GM21723 (cell line): ENCODE data around the gene PRKCSH.
"Not testable (repeated sequence)": the region's sequence is repeated elsewhere in the genome, so short reads cannot be mapped to it uniquely, and the experiment has no call there.

Experiments used
- ATAC-seq: cut with Tn5 transposase; IDR thresholded peaks from one replicate; pipeline ENCODE4 v1.9.1; 2021; ENCODE audit warnings: mild to moderate bottlenecking, moderate library complexity; ENCODE audit not compliant: unreplicated experiment

Gene PRKCSH

DNA sequence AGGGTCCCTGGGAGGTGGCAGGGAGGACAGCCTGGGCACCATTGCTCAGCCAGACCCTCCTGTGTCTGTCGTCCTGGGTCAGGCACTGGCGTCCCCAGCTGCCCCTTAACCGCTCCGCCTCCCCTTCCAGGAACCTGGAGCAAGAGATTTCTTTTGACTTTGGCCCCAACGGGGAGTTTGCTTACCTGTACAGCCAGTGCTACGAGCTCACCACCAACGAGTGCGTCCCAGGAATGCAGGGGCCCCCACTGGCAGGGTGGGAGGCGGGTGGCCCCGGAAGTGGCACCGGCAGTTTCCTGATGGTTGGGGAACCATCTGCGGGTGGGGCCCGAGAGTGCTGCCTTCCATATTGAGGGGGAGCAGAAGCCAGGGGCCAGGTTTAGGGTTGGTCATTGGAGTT lies 13.0 kb downstream of the PRKCSH start:
- ATAC-seq, result no peak

DNA sequence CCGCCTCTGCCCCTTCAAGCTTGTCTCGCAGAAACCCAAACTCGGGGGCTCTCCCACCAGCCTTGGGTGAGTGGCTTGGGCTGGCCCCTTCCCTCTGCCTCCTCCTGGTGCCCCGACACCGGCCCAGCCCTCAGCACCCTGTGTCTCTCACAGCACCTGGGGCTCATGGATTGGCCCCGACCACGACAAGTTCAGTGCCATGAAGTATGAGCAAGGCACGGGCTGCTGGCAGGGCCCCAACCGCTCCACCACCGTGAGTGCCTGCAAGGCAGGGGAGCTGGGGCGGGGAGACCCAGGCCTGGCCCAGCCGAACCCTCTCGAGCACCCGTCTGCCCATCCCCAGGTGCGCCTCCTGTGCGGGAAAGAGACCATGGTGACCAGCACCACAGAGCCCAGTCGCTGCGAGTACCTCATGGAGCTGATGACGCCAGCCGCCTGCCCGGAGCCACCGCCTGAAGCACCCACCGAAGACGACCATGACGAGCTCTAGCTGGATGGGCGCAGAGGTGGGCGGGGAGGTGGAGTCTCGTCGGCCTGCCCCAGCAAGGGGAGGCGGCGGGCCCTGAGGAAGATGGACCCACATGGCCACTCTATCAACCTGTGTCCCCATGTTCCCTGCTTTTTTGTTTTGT lies 13.6 kb downstream of the PRKCSH start:
- ATAC-seq, result no peak

DNA sequence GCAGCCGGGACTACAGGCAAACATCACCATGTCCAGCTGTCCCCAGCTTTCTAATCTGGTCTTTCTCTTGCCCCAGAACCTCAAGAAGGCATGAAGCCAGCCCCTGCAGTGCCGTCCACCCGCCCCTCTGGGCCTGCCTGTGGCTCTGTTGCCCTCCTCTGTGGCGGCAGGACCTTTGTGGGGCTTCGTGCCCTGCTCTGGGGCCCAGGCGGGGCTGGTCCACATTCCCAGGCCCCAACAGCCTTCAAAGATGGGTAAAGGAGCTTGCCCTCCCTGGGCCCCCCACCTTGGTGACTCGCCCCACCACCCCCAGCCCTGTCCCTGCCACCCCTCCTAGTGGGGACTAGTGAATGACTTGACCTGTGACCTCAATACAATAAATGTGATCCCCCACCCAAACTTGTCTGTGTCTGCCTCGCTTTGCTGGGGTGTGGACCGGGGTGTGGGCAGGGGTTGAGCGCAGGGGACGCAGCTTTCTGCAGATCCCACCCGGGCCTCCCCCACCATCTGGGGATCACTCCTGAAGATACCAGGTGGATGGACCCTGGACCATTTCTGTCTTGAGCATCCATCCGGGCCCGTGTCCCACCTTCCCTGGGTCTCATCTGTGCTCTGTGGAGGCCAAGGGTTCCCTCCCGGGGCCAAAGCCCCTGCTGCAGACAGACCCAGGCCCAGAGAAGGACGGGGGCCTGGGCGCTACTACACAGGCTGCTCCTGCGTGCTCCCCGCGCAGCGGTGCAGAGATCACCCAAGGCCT lies 15.3 kb downstream of the PRKCSH start:
- no peak for ATAC-seq

DNA sequence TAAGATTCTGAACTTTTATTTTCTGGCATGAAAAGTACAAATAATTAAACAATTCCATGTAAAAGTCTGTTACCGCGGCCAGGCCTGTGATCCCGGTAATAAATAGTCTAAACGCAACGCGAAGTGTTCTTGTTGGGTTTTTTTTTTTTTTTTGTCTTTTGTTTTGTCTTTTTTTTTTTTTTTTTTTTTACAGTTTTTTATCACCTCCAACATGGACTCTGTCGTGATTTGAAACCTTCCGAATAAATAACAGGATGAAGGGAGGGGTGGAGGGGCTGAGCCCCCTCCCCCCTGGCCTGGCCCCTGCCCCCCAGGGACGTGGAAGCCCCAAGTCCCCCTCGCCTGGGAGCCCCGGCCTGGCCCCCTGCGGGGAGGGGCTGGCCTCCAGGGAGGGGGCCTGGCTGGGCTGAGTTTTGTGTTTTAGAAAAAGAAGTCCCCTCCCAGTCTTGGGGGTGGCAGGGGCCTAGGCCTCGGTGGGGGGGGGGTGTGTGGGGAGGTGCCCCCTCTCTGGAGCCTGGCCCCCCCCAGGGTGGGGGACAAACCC lies 16.0 kb downstream of the PRKCSH start:
- ATAC-seq, result no peak

DNA sequence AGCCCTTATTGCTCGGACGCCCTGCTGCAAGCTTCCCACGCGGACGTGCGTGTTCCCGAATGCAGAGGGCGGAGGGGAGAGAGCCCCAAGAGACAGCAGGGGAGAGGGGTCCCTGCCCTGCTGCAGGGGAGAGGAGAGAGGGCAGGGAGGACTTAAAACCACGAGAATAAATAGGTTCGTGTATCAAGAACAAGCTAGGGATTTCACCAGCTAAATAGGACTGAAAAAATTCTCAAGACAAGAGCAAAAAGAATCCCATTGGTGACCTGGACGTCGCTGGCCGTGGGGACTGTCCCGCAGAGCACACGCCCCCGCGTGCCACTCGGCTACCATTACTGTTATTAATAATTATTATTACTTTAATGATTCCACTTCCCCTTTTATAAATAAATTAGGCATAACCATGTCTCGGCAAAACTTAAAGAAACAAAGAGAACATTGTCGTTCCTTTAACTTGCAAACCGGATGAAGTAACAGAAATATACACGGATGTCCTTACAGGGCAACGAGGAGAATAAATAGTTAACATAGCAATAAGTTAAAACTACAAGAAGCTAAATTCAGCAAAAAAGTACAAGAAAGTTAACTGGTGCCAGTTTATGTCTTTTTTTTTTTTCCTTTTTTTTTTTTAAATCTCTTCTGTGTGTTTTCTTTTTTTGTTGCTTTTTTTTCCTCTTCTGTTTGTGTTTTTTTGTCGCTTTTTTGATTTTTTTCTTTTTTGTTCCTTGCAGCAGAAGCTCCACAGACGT lies 16.6 kb downstream of the PRKCSH start:
- ATAC-seq, result no peak

DNA sequence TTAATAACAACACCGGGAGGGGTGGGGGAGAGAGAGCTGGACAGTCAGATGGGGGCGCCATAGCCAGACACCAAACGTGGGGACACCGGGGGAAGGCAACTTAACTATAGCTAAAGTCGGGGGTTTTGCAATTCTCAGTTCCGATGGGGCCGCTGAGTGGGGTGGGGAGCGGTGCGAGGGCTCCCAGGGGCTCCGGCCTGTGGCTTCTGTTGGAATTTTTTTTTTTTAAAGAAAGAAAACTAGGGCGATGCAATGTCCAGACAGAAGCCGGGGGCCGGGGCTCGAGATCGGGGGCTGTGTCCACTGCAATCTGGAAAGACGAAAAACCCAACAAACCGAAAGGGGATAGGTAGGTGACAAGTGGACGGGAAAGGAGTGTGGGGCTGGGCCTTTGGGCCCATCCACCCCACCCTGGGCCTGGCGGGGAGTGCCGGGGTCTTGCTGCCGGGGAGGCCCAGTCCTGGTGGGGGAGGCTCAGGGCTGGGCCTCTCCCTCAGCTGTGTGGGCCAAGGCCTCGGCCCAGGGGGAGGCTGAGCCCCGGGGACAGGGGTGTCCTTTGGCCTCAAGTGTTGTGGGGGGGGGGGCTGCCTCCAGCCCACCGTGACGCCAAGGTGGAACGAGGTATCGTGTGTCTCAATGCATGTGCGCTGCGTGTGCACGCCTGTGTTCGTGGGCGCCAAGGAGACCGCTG lies 17.3 kb downstream of the PRKCSH start:
- ATAC-seq, result no peak

DNA sequence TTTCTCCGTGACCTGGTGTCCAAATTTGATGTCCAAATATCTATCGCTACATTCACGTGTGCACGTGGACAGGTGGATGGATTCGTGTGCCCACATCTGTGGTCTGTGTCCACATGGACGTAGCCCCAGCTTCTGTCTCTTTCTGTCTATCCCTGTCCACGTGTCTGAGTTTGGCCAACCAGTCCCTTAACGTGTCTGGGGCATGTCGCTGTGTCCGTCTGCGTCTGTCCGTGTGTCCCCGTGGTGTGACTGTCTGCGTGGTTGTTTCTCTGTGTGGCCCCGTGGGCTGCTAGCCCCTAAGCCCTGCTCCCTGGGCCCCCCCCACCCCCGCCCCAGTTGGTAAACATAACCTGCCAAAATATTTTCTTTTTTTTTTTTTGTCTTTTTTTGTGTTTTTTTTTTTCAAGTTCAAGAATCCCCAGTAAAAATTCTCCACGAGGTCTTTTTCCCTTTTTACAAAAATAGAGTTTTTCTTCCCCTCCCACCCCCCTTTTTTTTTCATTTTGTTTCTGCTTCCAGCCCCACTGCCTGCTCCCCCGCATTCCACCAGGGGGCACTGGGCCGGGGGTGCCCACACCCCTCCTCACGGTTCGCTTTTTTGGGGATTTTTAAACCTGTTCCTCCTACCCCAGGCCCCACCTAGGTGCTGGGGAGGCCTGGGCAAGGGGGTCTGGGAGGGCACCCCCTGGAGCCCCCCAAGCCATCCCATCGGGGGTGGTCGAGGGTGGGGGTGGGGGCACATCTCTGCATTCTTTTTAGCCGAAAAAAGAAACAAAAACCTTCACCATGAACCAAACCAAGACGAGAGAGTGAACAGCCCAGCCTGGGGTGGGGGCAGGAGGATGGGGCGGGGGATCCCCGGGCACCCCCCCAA lies 18.3 kb downstream of the PRKCSH start:
- no peak for ATAC-seq

DNA sequence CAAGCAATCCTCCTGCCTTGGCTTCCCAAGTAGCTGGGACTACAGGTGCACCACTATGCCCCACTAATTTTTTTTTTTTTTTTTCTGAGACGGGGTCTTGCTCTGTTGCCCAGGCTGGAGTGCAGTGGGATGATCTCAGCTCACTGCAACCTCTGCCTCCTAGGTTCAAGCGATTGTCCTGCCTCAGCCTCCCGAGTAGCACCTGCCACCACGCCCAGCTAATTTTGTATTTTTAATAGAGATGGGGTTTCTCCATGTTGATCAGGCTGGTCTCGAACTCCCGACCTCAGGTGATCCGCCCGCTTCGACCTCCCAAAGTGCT lies 19.8 kb downstream of the PRKCSH start:
- ATAC-seq, result not testable (repeated sequence)

DNA sequence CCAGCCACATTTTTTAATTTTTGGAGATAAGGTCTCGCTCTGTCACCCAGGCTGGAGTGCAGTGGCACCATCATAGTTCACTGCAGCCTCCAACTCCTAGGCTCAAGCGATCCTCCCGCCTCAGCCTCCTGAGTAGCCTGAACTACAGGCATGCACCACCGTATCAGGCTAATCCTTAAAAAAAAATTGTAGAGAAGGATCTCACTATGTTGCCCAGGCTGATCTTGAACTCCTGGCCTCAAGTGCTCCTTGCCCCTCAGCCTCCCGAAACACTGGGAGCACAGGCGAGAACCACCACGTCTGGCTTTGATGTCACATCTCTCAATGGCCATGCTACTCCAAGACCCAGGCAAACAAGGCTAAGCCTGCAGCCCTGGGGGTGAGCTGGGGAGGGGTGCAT lies 21.2 kb downstream of the PRKCSH start:
- no peak for ATAC-seq

DNA sequence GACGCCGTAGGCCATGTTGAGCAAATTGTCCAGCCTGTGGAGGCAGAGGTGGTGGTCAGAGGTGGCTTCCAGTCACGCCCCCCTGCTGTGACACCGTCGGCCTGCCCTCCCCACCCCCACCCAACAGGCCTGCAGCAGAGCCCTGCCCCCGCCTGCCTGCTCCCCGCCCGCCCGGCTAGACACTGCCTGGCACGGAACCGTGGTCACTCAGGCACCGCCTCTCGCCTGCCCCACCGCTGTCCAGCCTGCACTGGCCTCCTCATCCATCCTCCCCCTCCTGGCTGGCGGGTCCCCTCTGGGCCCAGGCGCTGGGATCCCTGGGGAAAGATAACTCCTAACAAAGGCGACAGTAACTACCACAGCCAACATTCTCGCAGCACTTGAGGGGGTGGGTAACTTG lies 21.7 kb downstream of the PRKCSH start:
- ATAC-seq, result no peak

DNA sequence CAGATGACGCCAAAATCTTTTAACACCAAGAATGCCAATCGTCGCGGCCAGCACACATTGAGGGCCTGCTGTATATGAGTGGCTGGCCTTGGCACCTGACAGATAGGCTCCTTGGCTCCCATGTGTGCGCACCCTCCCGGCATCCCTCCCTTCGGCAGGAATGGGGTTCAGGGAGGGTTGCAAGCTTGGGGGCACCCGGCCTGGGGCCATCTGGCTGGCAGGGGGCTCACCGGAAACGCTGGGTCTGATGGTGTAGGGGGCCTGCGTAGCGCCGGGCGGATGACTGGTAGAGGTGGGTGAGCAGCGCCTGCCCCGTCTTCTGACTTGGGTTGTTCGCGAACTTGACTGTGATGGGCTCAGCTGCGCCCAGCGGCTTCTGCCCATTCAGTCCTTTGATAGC lies 22.4 kb downstream of the PRKCSH start:
- ATAC-seq, result no peak

DNA sequence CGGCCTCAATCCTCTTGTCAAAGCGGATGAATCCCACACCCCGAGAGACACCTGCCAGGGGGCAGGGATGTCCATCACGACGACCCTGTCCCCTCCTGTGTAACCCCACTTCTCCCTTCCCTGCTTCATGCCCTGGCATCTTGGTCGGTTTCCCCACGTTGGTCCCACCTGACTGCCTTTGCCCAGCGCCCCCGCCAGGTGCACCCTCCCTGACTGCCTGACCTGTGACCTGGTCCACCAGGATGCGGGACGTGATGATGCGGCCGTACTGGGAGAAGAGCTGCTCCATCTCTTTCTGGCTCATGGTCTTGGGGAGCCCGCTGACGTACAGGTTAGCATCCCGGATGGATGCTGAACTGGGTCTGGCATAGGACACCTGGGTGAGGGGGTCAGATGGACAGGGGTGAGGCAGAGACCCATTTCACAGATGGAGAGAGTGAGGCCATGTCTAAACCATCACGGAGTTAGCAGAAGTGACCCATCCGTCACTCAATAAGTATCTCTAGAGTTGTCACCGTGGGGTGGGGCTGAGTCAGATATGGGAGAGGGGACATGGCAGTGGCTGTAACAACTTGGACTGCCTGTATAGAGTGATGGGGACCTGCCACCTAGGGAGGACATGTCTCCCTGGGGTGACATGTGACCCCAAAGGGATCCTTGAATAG lies 22.9 kb downstream of the PRKCSH start:
- ATAC-seq, result no peak

DNA sequence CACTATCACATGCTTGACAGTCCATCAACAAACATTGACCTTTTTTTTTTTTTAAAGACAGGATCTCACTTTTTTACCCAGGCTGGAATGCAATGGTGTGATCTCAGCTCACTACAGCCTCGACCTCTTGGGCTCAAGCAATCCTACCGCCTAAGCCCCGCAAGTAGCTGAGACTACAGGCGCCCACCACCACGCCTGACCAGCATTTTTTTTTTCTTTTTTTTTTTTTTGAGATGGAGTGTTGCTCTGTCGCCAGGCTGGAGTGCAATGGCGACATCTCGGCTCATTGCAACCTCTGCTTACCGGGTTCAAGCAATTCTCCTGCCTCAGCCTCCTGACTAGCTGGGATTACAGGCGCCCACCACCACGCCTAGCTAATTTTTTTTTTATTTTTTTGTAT lies 23.5 kb downstream of the PRKCSH start:
- ATAC-seq, result not testable (repeated sequence)

DNA sequence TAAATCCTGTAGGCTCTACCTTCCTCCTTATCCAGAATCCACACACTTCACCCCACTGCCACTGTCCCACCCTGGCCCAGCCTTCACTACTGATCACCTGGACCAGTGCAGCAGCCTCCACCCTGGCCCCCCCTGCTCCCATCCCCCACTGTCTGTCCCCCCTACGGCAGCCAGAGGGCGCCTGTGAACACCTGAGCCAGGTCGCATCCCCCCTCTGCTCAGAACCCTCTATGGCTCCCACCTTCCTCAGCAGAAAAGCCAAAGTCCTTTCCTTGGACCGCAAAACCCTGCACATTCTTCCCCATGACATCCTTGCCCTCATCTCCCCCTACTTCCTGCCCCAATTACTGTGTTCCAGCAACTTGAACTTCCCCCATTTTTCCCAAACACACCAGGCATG lies 24.8 kb downstream of the PRKCSH start:
- ATAC-seq, result no peak

DNA sequence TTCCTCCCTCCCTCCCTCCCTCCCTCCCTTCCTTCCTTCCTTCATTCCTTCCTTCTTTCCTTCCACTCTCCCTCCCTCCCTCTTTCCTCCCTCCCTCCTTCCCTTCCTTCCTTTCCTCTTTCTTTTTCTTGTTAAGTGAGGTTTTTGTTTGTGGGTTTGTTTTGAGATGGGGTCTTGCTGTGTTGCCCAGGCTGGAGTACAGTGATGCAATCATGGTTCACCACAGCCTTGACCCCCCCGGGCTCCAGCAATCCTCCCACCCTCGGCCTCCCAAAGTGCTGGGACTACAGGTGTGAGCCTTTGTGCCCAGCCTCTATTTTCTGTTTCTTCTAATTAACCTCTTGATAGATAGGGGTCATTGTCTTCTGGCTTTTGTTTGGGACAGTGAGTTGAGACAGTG lies 26.0 kb downstream of the PRKCSH start:
- ATAC-seq, result no peak

DNA sequence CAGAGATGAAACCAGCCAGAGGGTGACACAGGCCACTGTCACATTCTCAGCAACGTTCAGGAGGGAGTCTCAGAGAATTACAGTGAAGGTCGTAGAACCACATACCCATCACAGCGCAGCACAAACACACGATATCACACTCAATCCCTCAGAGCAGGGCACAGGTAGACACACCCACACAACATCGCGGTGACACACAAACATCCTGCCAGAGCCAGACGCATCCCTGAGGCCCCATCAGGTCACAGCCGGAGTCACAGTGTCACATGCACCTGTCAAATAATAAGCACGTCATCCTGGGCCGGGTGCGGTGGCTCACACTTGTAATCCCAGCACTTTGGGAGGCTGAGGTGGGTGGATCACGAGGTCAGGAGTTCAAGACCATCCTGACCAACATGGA lies 28.0 kb downstream of the PRKCSH start:
- ATAC-seq, result no peak

DNA sequence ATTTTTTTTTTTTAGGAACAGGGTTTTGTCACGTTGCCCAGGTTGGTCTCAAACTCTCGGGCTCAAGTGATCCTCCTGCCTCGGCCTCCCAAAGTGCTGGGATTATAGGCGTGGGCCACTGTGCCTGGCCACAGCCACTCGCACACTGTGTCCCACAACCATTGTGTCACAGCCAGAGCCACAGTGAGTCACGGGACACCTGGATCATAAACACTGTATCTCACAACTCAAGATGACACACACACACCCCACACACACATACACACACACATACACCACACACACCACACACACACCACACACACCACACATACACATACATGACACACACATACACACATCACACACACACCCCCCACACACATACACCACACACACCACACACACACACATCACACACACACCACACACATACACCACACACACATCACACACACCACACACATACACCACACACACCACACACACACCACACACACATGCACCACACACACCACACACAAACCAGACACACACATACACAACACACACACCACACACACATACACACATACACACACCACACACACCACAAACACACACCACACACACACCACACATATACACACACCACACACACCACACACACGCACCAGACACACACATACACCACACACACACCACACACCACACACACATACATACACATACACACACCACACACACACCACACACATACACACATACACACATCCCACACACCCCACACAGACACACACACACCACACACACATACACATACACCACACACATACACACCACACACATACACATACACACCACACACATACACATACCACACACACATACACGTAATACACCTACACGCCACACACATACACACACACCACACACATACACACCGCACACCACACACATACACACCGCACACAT lies 29.2 kb downstream of the PRKCSH start:
- ATAC-seq, result no peak

DNA sequence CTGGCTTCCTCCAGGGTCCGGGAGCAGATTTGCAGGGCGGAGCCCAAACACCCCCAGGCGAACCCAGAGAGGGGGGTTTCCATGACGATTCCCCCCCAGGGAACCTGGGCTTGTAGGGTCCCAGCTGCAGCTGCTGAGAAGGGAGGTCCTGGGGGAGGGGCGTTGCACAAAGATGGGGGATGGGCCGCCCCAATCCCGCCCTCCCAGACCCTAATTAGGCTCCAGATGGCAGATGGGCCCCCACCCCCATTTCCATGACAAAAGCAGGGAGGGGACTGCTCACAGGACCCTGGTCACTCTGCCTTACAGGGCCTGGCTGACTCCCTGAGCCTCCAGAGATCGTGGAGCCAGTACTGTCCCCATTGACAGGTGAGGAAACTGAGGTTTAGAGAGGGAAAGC lies 30.2 kb downstream of the PRKCSH start:
- ATAC-seq, result no peak
